Dedifferentiated amniotic fluid mesenchymal stem cell (primary cell): ENCODE results near the gene TTLL12.
A peak's percentile ranks its signal among the peaks of the same experiment; 100 is the strongest.

Experiments used
- DNase-seq: peaks from one replicate; pipeline ENCODE4 v3.0.0-alpha.2; 2016; ENCODE audit errors: extremely low spot score

The TTLL12 gene

GRCh38 chr22:43128116-43128515, 58.8 kb downstream of the TTLL12 start:
- DNase-seq = no peak

- DNase-seq = no peak
Observed at GRCh38 chr22:43127166-43127908, 59.6 kb downstream of the TTLL12 start.

- DNase-seq = peak; percentile 33
Observed at GRCh38 chr22:43126501-43127165, 60.3 kb downstream of the TTLL12 start.

- no peak for DNase-seq
Observed at GRCh38 chr22:43118953-43119458, 67.9 kb downstream of the TTLL12 start.

DNA sequence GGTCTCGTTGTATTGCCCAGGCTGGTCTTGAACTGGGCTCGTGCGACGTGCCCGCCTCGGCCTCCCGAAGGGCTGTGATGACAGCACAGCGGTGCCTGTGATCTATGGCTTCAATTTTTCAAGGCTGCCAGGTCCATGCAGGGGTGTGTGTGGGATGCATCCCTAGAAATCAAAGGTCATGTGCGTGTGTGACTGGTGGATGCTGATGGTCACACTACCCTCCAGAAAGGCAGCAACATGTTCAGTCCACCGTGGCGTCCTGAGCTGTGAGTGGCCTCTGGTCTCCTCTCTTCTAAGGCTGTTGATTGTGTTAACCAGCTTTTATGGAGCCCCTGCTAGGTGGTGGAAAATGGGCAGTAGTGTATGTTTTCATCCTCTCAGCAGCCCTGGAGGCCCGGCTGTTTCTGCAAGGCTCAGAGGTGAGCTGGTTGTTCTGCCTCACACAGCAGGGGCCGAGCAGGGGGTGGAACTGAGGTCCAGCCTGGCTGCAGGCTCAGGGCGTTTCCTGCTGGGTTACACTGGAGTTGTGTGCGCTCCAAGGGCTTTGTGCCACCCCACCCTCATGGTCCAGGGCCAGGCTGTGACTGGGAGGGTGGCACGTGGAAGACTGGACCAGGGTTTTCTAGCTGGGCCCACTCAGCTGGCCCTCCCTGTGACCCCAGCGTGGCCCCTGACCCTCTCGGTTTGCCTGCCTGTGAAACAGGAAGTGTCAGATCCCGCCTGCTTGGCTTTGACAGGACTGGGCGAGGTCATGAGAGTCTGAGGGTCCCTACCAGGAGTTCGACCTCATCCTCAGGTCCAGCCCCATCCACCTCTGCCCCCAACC, 68.7 kb downstream of the TTLL12 start:
- no peak for DNase-seq

DNA sequence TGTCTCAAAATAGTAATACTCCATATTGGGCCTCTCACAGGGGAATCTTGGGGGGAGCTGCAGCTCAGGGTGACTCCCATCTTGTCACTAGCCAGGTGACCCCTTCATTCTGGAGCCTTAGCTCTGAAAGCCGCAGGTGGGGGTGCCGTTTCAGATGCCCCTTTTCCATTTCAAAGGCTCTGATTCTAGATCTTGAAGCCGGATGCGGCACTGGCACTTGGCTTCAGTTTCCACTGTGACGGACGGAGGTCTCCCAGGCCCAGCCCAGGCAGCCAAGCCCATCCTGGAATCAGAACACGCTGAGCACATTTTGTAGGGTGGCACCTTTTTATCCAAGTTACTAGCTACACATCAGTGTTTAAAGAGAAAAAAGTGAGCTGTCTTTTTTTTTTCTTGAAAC, 70.0 kb downstream of the TTLL12 start:
- DNase-seq = no peak
